ENCODE results near the gene NAA10. TPM values are rescaled to one million over a fixed set of nuclear protein-coding genes. Genes with fewer than 3 reads are reported as not detected.

NAA10 gene
- total RNA-seq, 3 donors from 2014 or later: 52.2 to 72.3 (median 68.9) TPM

GRCh38 chrX:153887385-153887784, 47.5 kb downstream of the NAA10 start:
- no peaks in the 10 kb centered on the region for H3K36me3 ChIP-seq (ENCODE audit: low read depth)
- TF ChIP-seq CTCF (IDR thresholded peaks at IDR 0.05): no peak
- intact Hi-C loops (cut with DNase I, micrococcal nuclease): no loop called here
- no peaks in the 10 kb centered on the region for H3K9me3 ChIP-seq
- H3K4me3 ChIP-seq: no peak overlapping the region
- no peaks in the 10 kb centered on the region for H3K4me1 ChIP-seq (ENCODE audit: low read depth)
- DNase-seq (no peak), ATAC-seq (no peak)

- H3K9me3 ChIP-seq: no peaks in the 10 kb centered on the region
- DNase-seq (no peak), ATAC-seq (no peak)
- no peak overlapping the region for H3K4me3 ChIP-seq
- no peak for TF ChIP-seq CTCF (IDR thresholded peaks at IDR 0.05)
- H3K4me1 ChIP-seq (ENCODE audit: low read depth): no peaks in the 10 kb centered on the region
- intact Hi-C loops (cut with DNase I, micrococcal nuclease): no loop called here
- no peaks in the 10 kb centered on the region for H3K36me3 ChIP-seq (ENCODE audit: low read depth)
Observed at GRCh38 chrX:153886915-153887314, 47.9 kb downstream of the NAA10 start.

GRCh38 chrX:153885968-153886903, 48.6 kb downstream of the NAA10 start, which contains the start of gene L1CAM:
L1CAM (minus strand) TSS chrX:153886173; CDS start chrX:153875836, 10,337 bp downstream.
- no peak for TF ChIP-seq CTCF (IDR thresholded peaks at IDR 0.05)
- peak; percentile 38 for ATAC-seq
- intact Hi-C loops (cut with DNase I, micrococcal nuclease): no loop called here
- peak in 1 of 3 donors; percentile 31 for DNase-seq
- H3K36me3 ChIP-seq (ENCODE audit: low read depth): no peaks in the 10 kb centered on the region
- H3K9me3 ChIP-seq: no peaks in the 10 kb centered on the region
- no peak within 1 kb of the TSS for H3K4me3 ChIP-seq
- no peaks in the 10 kb centered on the region for H3K4me1 ChIP-seq (ENCODE audit: low read depth)

- H3K9me3 ChIP-seq: no peaks in the 10 kb centered on the region
- ATAC-seq (no peak), DNase-seq (peak in 1 of 3 donors; percentile 33)
- no peaks in the 10 kb centered on the region for H3K4me1 ChIP-seq (ENCODE audit: low read depth)
- no peak overlapping the region for H3K4me3 ChIP-seq
- intact Hi-C loops (cut with DNase I, micrococcal nuclease): no loop called here
- H3K36me3 ChIP-seq (ENCODE audit: low read depth): no peaks in the 10 kb centered on the region
- TF ChIP-seq CTCF (IDR thresholded peaks at IDR 0.05): no peak
Observed at GRCh38 chrX:153885208-153885787, 49.5 kb downstream of the NAA10 start.

GRCh38 chrX:153884590-153884989, 50.2 kb downstream of the NAA10 start:
- TF ChIP-seq CTCF (IDR thresholded peaks at IDR 0.05): no peak
- intact Hi-C loops (cut with DNase I, micrococcal nuclease): no loop called here
- Histone ChIP-seq H3K36me3 (ENCODE audit: low read depth) (no peaks in the 10 kb centered on the region), H3K9me3 (no peaks in the 10 kb centered on the region), H3K4me3 (no peak overlapping the region), H3K4me1 (ENCODE audit: low read depth) (no peaks in the 10 kb centered on the region)
- DNase-seq (peak in 1 of 3 donors; percentile 34), ATAC-seq (peak; percentile 26)
